Suprapubic skin (tissue), 3 donors: ENCODE data around the gene PIGZ.

Experiments used
- CTCF ChIP-seq, 2 donors: fragments of 200-600 bp in 1 of 2; fragments of 450-650 bp in 1 of 2; sonication (generic) in 1 of 2; IDR thresholded peaks; one replicate each; pipeline ENCODE4 v1.5.1; 2016 to 2019; ENCODE audit warnings: antibody characterized with exemption in 2 of 2, mild to moderate bottlenecking in 1 of 2, moderate library complexity in 1 of 2
- EP300 ChIP-seq: sonication (generic); formaldehyde crosslinking; IDR thresholded peaks from one replicate; pipeline ENCODE4 v1.6.1; 2017; ENCODE audit warnings: antibody characterized with exemption
- POLR2A ChIP-seq, 2 donors: fragments of 450-650 bp; IDR thresholded peaks; one replicate each; pipeline ENCODE4 v1.6.1; 2017; ENCODE audit warnings: antibody characterized with exemption in 2 of 2, mild to moderate bottlenecking in 2 of 2, moderate library complexity in 2 of 2

GRCh38 chr3:197003461-197004385 is 35.1 kb upstream of the PIGZ start:
- TF ChIP-seq EP300 (no peak), CTCF (IDR thresholded peaks at IDR 0.05) (no peak), POLR2A (IDR thresholded peaks at IDR 0.05) (no peak)
